Neural progenitor cell (in vitro differentiated cells): ENCODE results near the gene HDLBP. TPM values are rescaled to one million over a fixed set of nuclear protein-coding genes. Genes with fewer than 3 reads are reported as not detected.

ENCODE experiments used
- DNase-seq: peaks from one replicate; pipeline ENCODE4 v3.0.0-alpha.2; 2016; ENCODE audit warnings: low spot score
- H2AFZ ChIP-seq: fragments of 200-600 bp; sonication (generic); replicated peaks from 2 replicates; pipeline ENCODE4 v1.6.1; 2016; ENCODE audit warnings: antibody characterized with exemption
- H3F3A ChIP-seq: fragments of 200-600 bp; sonication (generic); 2 replicates; pipeline ENCODE4 v1.6.1; 2016; ENCODE audit warnings: antibody characterized with exemption, low read depth
- H3K27ac ChIP-seq: fragments of 200-600 bp; sonication (generic); 2 replicates; pipeline ENCODE4 v1.5.1; 2016; ENCODE audit warnings: mild to moderate bottlenecking
- H3K27me3 ChIP-seq: fragments of 200-600 bp; sonication (generic); 2 replicates; pipeline ENCODE4 v1.6.1; 2016; ENCODE audit warnings: mild to moderate bottlenecking, moderate library complexity
- H3K36me3 ChIP-seq: fragments of 200-600 bp; sonication (generic); 2 replicates; pipeline ENCODE4 v1.5.1; 2016
- H3K4me1 ChIP-seq: fragments of 200-600 bp; sonication (generic); 2 replicates; pipeline ENCODE4 v1.6.1; 2016; ENCODE audit warnings: mixed run types
- H3K4me2 ChIP-seq: fragments of 200-600 bp; sonication (generic); 2 replicates; pipeline ENCODE4 v1.6.1; 2016
- H3K4me3 ChIP-seq: fragments of 200-600 bp; sonication (generic); 2 replicates; pipeline ENCODE4 v1.5.1; 2016
- H3K79me2 ChIP-seq: fragments of 200-600 bp; sonication (generic); 2 replicates; pipeline ENCODE4 v1.6.1; 2016; ENCODE audit warnings: low read depth
- H3K9ac ChIP-seq: fragments of 200-600 bp; sonication (generic); 2 replicates; pipeline ENCODE4 v1.6.1; 2016
- H3K9me3 ChIP-seq: fragments of 200-600 bp; sonication (generic); 2 replicates; pipeline ENCODE4 v1.5.1; 2016; ENCODE audit warnings: low read depth
- H4K20me1 ChIP-seq: fragments of 200-600 bp; sonication (generic); 2 replicates; pipeline ENCODE4 v1.6.1; 2016; ENCODE audit warnings: low read depth
- H3K27ac Mint-ChIP-seq: 3 replicates; pipeline ENCODE4 v1.8.0; 2021; ENCODE audit warnings: mixed read lengths
- H3K27me3 Mint-ChIP-seq: 2 replicates; pipeline ENCODE4 v1.8.0; 2022; ENCODE audit warnings: low read depth, mild to moderate bottlenecking, inconsistent platforms, moderate library complexity, mixed read lengths; ENCODE audit not compliant: insufficient read depth
- H3K36me3 Mint-ChIP-seq: 3 replicates; pipeline ENCODE4 v1.8.0; 2021; ENCODE audit warnings: mixed read lengths
- H3K4me1 Mint-ChIP-seq: 3 replicates; pipeline ENCODE4 v1.8.0; 2021; ENCODE audit warnings: mixed read lengths
- H3K4me3 Mint-ChIP-seq: 3 replicates; pipeline ENCODE4 v1.8.0; 2021; ENCODE audit warnings: mild to moderate bottlenecking, moderate library complexity, mixed read lengths
- H3K9me3 Mint-ChIP-seq: 3 replicates; pipeline ENCODE4 v1.8.0; 2020; ENCODE audit warnings: mixed read lengths
- CTCF ChIP-seq: fragments of 200-600 bp; sonication (generic); IDR thresholded peaks from 2 replicates; pipeline ENCODE4 v1.5.1; 2017; ENCODE audit warnings: antibody characterized with exemption, mild to moderate bottlenecking
- EZH2 ChIP-seq: fragments of 200-600 bp; sonication (generic); IDR thresholded peaks from 2 replicates; pipeline ENCODE4 v1.6.1; 2017; ENCODE audit warnings: antibody characterized with exemption, mild to moderate bottlenecking, moderate library complexity
- EZH2phosphoT487 ChIP-seq: fragments of 200-600 bp; sonication (generic); IDR thresholded peaks from 2 replicates; pipeline ENCODE4 v1.6.1; 2017; ENCODE audit warnings: antibody characterized with exemption
- total RNA-seq: library from RNA; depleted of rRNA; stranded (reverse); fragments of >200 nt; gene quantifications from 2 replicates; pipeline ENCODE4 v1.2.3, GENCODE V29; 2015; ENCODE audit warnings: low replicate concordance

HDLBP gene
- total RNA-seq, 1 donor from 2014 or later, result 251 TPM

GRCh38 chr2:241182126-241182525 lies 133.3 kb downstream of the HDLBP start:
- Histone ChIP-seq H3K4me2 (no peak overlapping the region), H3K9me3 (no peaks in the 10 kb centered on the region), H4K20me1 (no peaks in the 10 kb centered on the region), H3K27me3 (no peaks in the 10 kb centered on the region), H3K36me3 (no peaks in the 10 kb centered on the region), H3F3A (no peaks in the 10 kb centered on the region), H3K79me2 (no peaks in the 10 kb centered on the region), H3K4me1 (no peaks in the 10 kb centered on the region), H3K4me3 (no peak overlapping the region), H3K27ac (no peak overlapping the region), H2AFZ (no peak overlapping the region), H3K9ac (no peak overlapping the region)
- Mint-ChIP-seq H3K4me3 (no peak overlapping the region), H3K27me3 (peaks cover 2% of the 10 kb centered on the region), H3K4me1 (peaks cover 12% of the 10 kb centered on the region), H3K27ac (no peak overlapping the region), H3K36me3 (peaks cover 2% of the 10 kb centered on the region), H3K9me3 (no peaks in the 10 kb centered on the region)
- no peak for DNase-seq
- TF ChIP-seq EZH2phosphoT487 (no peak), CTCF (no peak), EZH2 (no peak)

- Mint-ChIP-seq H3K9me3 (no peaks in the 10 kb centered on the region), H3K36me3 (peaks cover 2% of the 10 kb centered on the region), H3K4me1 (peaks cover 8% of the 10 kb centered on the region), H3K4me3 (no peak overlapping the region), H3K27ac (no peak overlapping the region), H3K27me3 (peaks cover 2% of the 10 kb centered on the region)
- H3K36me3 ChIP-seq, result no peaks in the 10 kb centered on the region
- H3K27me3 ChIP-seq, result no peaks in the 10 kb centered on the region
- H3K9me3 ChIP-seq, result no peaks in the 10 kb centered on the region
- peak; percentile 87 for DNase-seq
- no peaks in the 10 kb centered on the region for H4K20me1 ChIP-seq
- H3F3A ChIP-seq, result no peaks in the 10 kb centered on the region
- no peak overlapping the region for H3K27ac ChIP-seq
- no peaks in the 10 kb centered on the region for H3K4me1 ChIP-seq
- no peaks in the 10 kb centered on the region for H3K79me2 ChIP-seq
- H3K4me3 ChIP-seq, result no peak overlapping the region
- H3K4me2 ChIP-seq, result no peak overlapping the region
- TF ChIP-seq EZH2phosphoT487 (no peak), EZH2 (no peak), CTCF (peak; percentile 45)
- H2AFZ ChIP-seq, result no peak overlapping the region
- H3K9ac ChIP-seq, result no peak overlapping the region
These were observed 135.0 kb downstream of the HDLBP start for GRCh38 chr2:241180495-241180894.

GRCh38 chr2:241179899-241180298 lies 135.6 kb downstream of the HDLBP start:
- Mint-ChIP-seq H3K4me1 (peaks cover 8% of the 10 kb centered on the region), H3K9me3 (no peaks in the 10 kb centered on the region), H3K27ac (no peak overlapping the region), H3K4me3 (no peak overlapping the region), H3K27me3 (peaks cover 2% of the 10 kb centered on the region), H3K36me3 (peaks cover 6% of the 10 kb centered on the region)
- Histone ChIP-seq H3K9me3 (no peaks in the 10 kb centered on the region), H4K20me1 (no peaks in the 10 kb centered on the region), H3K4me1 (no peaks in the 10 kb centered on the region), H3K4me2 (no peak overlapping the region), H3K4me3 (no peak overlapping the region), H3K27ac (no peak overlapping the region), H3K79me2 (no peaks in the 10 kb centered on the region), H3K27me3 (no peaks in the 10 kb centered on the region), H3K36me3 (no peaks in the 10 kb centered on the region), H3F3A (no peaks in the 10 kb centered on the region), H3K9ac (no peak overlapping the region), H2AFZ (no peak overlapping the region)
- no peak for DNase-seq
- TF ChIP-seq EZH2phosphoT487, result no peak
- TF ChIP-seq CTCF, result no peak
- TF ChIP-seq EZH2, result no peak

- TF ChIP-seq EZH2 (no peak), EZH2phosphoT487 (no peak), CTCF (no peak)
- H4K20me1 ChIP-seq, result no peaks in the 10 kb centered on the region
- no peaks in the 10 kb centered on the region for H3K79me2 ChIP-seq
- H3K27ac ChIP-seq, result no peak overlapping the region
- H3K27me3 ChIP-seq, result no peaks in the 10 kb centered on the region
- H3K4me3 ChIP-seq, result no peak overlapping the region
- Mint-ChIP-seq H3K27ac (no peak overlapping the region), H3K4me3 (no peak overlapping the region), H3K27me3 (peaks cover 2% of the 10 kb centered on the region), H3K36me3 (peaks cover 8% of the 10 kb centered on the region), H3K9me3 (no peaks in the 10 kb centered on the region), H3K4me1 (peaks cover 8% of the 10 kb centered on the region)
- no peak overlapping the region for H3K4me2 ChIP-seq
- H2AFZ ChIP-seq, result no peak overlapping the region
- H3K4me1 ChIP-seq, result no peaks in the 10 kb centered on the region
- H3K9me3 ChIP-seq, result no peaks in the 10 kb centered on the region
- no peaks in the 10 kb centered on the region for H3K36me3 ChIP-seq
- DNase-seq, result no peak
- no peak overlapping the region for H3K9ac ChIP-seq
- H3F3A ChIP-seq, result no peaks in the 10 kb centered on the region
These were observed 136.5 kb downstream of the HDLBP start for GRCh38 chr2:241178961-241179360.
